Suppressor macrophage treated with lipopolysaccharide for 4 hours (primary cell): ENCODE data around the gene GPATCH3.
"Not testable (repeated sequence)": the region's sequence is repeated elsewhere in the genome, so short reads cannot be mapped to it uniquely, and the experiment has no call there.

ENCODE experiments used
- DNase-seq: peaks from one replicate; pipeline ENCODE4 v3.0.0-alpha.2; 2020

The GPATCH3 gene, protein sequence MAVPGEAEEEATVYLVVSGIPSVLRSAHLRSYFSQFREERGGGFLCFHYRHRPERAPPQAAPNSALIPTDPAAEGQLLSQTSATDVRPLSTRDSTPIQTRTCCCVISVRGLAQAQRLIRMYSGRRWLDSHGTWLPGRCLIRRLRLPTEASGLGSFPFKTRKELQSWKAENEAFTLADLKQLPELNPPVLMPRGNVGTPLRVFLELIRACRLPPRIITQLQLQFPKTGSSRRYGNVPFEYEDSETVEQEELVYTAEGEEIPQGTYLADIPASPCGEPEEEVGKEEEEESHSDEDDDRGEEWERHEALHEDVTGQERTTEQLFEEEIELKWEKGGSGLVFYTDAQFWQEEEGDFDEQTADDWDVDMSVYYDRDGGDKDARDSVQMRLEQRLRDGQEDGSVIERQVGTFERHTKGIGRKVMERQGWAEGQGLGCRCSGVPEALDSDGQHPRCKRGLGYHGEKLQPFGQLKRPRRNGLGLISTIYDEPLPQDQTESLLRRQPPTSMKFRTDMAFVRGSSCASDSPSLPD

DNA sequence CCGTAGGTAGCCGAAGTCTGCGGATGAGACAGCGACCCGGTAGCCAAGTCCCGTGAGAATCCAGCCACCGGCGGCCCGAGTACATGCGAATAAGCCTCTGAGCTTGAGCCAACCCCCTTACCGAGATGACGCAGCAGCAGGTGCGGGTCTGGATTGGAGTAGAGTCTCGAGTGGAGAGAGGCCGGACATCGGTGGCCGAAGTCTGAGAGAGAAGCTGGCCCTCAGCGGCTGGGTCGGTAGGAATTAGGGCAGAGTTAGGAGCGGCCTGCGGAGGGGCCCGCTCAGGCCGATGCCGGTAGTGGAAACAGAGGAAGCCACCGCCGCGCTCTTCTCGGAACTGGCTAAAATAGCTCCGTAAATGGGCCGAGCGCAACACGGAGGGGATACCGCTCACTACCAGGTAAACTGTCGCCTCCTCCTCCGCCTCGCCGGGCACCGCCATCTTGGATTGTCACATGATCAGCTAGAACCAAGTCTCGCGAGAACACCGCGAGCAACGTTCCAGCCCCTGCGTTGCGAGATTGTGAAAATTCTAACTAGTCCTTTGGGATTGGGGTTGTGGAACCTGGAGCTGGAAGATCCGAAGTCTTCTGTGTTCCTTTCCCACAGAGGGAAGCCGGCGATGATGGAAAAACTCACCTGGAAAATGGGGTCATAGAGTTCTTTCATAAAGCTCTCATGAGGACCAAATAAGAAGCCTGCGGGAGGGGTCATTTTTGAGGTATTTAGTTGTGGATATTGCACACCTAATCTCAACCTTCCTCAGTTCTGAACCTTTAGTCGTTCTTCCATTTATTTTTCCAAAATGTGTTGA is at the start of gene GPATCH3:
Gene GPATCH3 (minus strand): TSS at position 467 of the 814 bp plus-strand sequence. CDS start 25 bp downstream, at position 442.
- DNase-seq = peak; percentile 96

DNA sequence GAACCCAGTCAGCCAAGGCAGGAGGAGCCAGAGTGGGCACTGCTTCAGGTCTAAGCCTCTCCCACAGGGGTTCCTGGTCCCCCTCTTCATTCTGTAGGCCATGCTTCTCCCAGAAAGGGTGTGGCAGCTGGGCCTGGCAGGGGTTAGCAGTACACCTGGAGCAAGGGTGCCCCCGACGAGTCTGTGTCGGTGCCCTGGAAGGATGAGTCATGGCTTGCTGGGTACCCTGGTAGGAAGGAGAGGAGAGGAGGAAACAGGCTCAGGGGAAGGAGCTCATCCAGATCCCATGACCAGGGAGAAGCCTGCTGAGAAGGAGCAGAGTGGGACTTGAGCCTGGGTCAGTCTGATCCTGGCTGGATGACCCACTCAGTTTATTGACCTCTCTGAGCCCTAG is 49.7 kb upstream of the GPATCH3 start:
- no peak for DNase-seq

DNA sequence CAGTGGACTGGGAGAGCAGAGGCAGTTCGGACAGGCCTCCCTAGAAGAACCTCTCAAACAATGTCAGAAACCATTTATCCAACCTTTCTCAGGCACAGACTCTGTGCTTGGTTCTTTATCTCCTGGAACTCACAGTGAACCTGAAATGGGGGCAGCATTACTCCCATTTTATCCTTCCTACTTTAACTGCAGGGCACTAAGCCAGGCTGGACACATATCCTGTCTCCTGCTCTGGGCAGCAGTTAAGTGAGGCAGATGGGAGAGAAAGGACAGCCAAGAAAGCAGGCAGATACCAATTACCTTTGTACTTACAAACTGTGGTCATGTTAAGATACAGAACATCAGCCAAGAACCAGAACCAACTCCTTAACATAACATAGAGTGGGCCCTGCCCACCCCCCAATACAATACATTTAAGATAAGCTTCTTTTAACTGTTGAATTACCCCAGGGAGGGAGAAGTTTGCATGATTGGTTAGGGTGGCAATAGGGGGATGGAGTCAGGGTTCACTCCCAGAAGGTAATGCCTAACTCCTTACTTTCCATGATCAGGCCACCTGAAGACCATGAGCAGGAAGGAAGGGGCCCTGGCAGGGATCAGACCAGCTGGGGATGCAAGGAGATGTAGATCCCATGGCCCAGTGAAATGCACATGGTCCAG is 49.1 kb upstream of the GPATCH3 start:
- DNase-seq = no peak

DNA sequence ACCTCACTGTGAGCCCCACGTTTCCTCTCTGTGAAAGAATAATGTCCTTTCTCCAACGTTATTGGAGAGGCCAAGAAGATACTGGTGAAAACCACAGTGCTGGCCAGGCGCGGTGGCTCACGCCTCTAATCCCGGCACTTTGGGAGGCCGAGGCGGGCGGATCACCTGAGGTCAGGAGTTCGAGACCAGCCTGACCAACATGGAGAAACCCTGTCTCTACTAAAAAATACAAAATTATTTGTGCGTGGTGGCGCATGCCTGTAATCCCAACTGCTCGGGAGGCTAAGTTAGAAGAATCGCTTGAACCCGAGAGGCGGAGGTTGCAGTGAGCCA is 48.4 kb upstream of the GPATCH3 start:
- DNase-seq = not testable (repeated sequence)

- DNase-seq = no peak
These were observed 46.0 kb upstream of the GPATCH3 start for GRCh38 chr1:26946270-26946669.

DNA sequence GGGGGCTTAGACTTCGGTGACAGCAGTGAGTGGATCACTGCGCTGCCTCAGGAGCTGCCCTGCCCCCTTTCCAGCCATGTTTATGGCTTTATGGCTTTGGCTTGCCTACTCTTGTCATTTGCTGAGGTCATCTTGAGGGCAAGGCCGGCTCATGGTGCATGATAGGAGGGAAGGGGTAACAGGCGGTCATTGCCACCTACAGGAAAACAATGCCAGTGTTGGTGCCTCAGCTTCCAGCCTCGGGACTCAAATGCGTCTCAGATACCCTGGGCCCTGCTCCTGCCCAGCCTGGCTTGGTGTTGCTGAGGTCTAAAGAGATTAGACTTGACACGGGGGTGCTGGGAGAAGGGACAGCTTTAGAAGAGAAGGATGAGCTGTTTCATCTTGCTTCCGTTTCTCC is 45.5 kb upstream of the GPATCH3 start:
- no peak for DNase-seq

DNA sequence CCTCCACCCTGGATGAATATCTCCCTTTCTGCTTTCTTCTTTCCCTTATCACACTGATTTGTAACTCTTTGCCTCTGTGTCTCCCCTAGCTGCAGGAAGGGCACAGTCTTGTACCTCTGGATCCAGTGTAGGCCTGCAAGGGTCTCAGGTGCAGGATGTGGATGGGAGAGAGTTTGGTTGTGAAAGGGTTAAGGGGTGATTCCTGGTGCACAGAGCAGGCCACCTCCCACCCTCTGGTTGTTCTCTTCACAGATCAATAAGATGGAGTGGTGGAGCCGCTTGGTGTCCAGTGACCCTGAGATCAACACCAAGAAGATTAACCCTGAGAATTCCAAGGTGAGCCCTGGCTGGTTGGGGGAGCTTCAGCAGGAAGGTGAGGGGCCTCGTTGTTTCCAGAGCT is 44.9 kb upstream of the GPATCH3 start:
- DNase-seq = no peak

DNA sequence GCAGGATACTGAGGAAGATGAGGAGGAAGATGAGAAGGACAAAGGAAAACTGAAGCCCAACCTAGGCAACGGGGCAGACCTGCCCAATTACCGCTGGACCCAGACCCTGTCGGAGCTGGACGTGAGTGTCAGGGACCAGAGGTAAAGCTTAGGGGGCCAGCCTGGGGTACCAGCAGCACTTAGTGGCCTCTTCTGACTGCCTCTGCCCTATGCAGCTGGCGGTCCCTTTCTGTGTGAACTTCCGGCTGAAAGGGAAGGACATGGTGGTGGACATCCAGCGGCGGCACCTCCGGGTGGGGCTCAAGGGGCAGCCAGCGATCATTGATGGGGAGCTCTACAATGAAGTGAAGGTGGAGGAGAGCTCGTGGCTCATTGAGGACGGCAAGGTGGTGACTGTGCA is 42.4 kb upstream of the GPATCH3 start:
- DNase-seq = no peak

DNA sequence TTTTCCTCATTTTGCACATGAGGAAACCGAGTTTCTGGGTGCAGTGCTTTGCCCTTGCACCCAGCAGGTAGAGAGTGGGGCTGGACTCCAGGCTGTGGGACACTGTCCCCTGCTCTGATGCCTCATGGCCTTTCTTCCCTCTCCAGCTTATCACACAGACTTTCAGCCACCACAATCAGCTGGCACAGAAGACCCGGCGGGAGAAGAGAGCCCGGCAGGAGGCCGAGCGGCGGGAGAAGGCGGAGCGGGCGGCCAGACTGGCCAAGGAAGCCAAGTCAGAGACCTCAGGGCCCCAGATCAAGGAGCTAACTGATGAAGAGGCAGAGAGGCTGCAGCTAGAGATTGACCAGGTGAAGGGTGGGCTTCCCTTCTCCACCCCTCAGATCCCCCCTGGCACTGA is 41.0 kb upstream of the GPATCH3 start:
- DNase-seq = no peak

DNA sequence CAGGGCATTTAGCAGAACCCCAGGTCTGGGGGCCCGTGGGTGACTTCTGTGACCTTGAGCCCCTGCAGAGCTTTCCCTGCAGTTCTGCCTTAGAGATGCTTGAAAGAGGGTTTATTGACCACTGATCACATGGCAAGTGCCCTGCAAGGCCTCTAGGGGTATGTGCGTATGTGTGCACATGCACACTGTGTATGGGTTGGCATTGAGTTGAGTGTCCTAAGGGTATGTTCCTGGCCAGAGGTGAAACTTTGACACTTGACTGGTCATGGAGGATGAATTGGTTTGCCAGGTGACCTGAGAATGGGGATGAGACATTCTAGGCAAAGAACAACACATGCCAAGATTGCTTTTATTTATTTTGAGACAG is 38.4 kb upstream of the GPATCH3 start:
- no peak for DNase-seq

DNA sequence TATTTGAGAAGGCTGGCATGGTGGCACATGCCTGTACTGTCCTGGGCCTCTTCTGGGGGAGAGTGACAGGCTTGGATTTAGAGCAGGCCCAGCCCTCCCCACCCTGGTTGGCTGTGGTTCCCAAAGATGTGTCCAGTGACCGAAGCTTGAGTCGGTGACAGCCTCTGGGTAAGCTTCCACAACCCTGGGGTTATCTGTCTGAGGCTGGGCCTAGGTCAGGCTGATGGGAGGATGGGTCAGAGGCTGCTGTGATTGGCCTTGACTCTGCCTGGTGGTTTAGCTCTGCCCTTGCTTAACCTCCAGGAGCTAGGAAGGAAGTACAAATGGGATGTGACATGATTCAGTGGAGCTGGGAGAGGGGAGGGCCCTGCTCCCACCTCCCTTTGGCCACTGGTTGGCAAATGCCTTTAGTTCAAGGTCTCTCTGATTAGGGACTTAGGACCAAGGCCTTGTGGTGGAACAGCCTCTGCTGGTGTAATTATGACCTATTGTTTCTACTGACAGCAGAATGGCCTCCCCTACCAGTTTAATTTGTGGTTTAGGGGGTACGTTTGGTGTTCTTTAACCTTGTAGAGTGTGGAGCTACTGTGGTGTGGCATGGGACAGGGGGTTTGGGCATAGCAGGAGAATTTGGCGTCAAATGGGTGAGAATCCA is 37.9 kb upstream of the GPATCH3 start:
- DNase-seq = peak; percentile 48

- DNase-seq = no peak
These were observed 36.6 kb upstream of the GPATCH3 start for GRCh38 chr1:26936823-26937222.

DNA sequence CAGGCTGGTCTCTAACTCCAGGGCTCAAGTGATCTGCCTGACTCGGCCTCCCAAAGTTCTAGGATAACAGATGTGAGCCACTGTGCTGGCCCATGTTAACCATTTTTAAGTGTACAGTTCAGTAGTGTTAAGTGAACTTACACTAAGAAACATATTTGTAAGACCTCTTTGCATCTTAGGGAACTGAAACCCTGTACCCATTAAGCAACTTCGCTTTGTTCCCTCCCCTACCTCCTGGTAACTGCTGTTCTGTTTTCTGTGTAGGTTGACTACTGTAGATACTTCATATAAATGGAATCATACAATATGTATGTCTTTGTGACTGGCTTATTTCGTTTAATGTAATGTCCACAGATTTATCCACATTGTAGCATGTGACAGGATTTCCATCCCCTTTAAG is 32.3 kb upstream of the GPATCH3 start:
- DNase-seq = peak; percentile 78

- DNase-seq = peak; percentile 36
These were observed 23.4 kb upstream of the GPATCH3 start for GRCh38 chr1:26923711-26924110.

DNA sequence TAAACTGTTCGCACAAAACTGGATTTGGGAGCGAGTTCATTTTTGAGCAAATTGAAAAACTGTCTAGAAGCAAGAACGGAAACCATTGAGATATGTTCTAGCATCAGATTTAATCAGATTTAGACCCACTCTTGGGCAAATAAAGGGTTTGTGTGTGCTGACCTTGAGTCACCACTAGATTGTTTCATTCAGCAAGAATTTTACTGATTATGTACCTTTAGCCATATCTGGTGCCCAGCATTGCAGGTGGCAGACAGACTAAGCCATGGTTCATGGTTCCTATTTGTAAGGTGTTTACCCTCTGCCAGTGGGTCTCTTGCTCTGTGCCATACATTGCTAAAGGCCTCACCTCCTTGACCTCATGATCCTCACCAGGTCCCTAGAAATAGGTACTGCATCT is 22.6 kb upstream of the GPATCH3 start:
- DNase-seq = no peak

GRCh38 chr1:26922431-26922729 is 22.1 kb upstream of the GPATCH3 start:
- DNase-seq = no peak

GRCh38 chr1:26921540-26922430 is 21.5 kb upstream of the GPATCH3 start, which contains the start of gene NUDC:
TSS of gene NUDC (plus strand) at chr1:26921743. CDS start at chr1:26921849, 106 bp downstream.
- peak; percentile 98 for DNase-seq

GRCh38 chr1:26921126-26921539 is 20.9 kb upstream of the GPATCH3 start:
- no peak for DNase-seq

DNA sequence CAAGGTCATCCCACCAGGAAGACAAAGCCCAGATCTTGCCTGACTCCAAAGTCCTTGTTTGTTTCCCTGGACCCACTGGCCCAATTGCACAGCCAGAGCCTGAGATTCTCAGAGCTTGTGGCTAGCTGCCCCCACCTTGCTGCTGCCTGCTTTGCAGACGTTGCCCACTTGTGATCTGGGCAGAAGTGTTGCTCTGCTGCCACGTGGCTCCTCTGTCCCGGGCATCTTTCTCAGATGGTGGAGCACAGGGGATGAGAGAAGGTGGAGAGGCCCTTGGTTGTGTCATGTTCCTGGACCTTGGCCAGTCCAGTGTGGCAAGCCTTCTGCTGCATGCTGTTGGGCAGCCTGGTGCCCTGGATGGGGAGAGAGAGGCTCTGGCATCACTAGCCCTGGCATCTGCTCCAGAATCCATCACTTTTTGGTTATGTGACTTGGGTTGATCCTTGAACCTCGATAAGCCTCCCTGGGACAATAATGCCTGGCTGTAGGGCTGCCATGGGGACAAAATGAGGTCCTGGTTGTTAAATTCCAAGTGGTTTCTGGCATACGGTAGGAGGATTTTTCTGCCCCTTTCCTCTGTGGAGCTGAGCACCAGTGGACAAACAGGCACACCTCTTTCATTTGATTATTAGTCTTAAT is 15.1 kb upstream of the GPATCH3 start:
- no peak for DNase-seq

DNA sequence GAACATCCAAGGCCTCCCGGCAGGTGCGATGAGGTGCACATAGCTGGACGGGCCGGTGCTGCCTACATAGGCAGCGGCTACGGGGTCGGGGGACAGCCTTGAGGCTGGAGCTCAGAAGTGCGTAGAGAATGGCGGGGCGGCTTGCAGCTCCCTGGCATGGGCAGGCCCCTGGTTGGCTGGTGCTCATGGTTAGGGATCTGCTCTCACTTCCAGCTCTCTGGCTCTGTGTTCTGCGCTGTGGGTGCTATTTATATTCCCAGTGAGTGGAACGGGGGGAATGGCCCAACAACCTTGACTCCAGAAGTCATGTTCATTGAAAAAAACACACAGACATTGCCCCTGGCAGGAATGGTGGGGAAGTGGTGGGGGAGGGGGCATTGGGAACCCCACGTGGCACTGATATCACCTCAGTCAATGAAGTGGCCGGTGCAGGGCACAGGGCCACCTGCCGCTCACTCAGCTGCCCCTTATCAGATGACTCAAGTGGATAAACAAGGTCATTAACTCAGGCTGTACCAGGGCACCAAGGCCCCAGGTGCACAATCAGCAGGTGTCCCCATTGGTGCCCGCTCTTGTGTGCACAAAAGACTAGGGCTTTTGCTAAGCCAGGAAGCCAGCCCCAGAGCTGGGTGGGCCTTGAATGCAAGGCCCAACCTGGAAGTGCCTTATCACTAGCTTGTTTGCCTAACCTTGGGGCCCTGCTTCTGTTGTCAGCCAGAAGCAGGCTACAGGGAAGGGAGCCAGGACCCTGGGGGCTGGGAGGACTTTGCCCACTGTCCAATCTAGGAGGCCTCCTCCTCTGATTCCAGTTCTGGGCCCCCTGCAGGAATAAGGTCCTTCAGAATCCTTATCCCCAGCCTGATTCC is 13.7 kb upstream of the GPATCH3 start, which contains the start of gene NR0B2:
Gene NR0B2 (minus strand): TSS at position 222 of the 866 bp plus-strand sequence. CDS start 35 bp downstream, at position 187.
- no peak for DNase-seq
